ENCODE measurements around the gene SUSD4. TPM values are rescaled to one million over a fixed set of nuclear protein-coding genes. Genes with fewer than 3 reads are reported as not detected.

Gene SUSD4
- total and polyA plus RNA-seq, 2 of the 4 experiments (the other 2 are of a cell fraction), result 1.8 to 2.7 TPM

DNA sequence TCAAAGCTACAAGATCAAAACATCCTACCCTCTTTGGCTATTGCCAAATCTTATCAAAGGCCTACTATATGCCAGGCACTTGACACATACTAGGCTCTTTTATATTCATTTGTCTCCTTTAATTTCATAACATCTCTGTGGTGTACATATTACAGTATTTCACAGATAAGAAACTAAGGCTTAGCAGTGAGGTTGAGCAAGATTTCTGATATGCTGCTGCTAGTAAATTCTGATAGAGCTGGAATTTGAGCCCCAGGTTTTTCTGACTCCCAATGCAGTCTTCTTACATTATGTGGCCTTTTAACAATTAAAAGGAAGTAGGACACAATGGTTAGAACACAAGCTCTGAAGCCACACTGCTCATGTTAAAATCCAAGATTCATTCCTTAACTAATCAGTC, 46.1 kb upstream of the SUSD4 start:
- Histone ChIP-seq H3K4me3 (ENCODE audit: insufficient read depth, low read depth, low read length) (no peak overlapping the region), H3K14ac (replicated peaks; ENCODE audit: low read depth, low read length) (no peak overlapping the region), H3K27ac (ENCODE audit: insufficient read depth, low read length) (no peak overlapping the region), H3K27me3 (ENCODE audit: control insufficient read depth, insufficient read depth, low read length) (no peaks in the 10 kb centered on the region), H4K91ac (ENCODE audit: insufficient read depth, low read depth, low read length) (no peak overlapping the region), H3K79me1 (ENCODE audit: low read depth in 1 of 2, low read length in 2 of 2) (no peaks in the 10 kb centered on the region), H3K9me1 (ENCODE audit: insufficient read depth, low read length) (peaks cover 4% of the 10 kb centered on the region; the same call in 1 of the 2 replicates), H2BK15ac (ENCODE audit: low read depth, low read length) (no peak overlapping the region), H3K36me3 (ENCODE audit: control insufficient read depth, insufficient read depth, low read length) (no peaks in the 10 kb centered on the region), H2BK20ac (ENCODE audit: low read depth, low read length) (peak overlapping the region; percentile 48; the same call in 1 of the 2 replicates), H3K4me1 (ENCODE audit: control insufficient read depth, insufficient read depth, low read length) (peaks cover 12% of the 10 kb centered on the region), H2AK9ac (replicated peaks; ENCODE audit: low read depth, low read length, poor library complexity) (no peak overlapping the region), H3K18ac (ENCODE audit: low read depth, low read length) (peak overlapping the region; percentile 55; the same call in 1 of the 2 replicates), H3K23ac (ENCODE audit: low read depth, low read length) (no peak overlapping the region), H3K4me2 (ENCODE audit: low read depth, low read length) (no peak overlapping the region; the same call in 1 of the 2 replicates), H4K20me1 (ENCODE audit: insufficient read depth, low read length) (no peaks in the 10 kb centered on the region), H3K4ac (ENCODE audit: low read depth, low read length) (no peak overlapping the region), H2AK5ac (ENCODE audit: low read depth, low read length) (no peak overlapping the region), H2AFZ (replicated peaks; ENCODE audit: low read length, poor library complexity) (no peak overlapping the region), H4K8ac (ENCODE audit: low read depth in 2 of 2, low read length in 2 of 2) (no peak overlapping the region), H2BK5ac (ENCODE audit: low read depth, low read length, poor library complexity, severe bottlenecking) (no peak overlapping the region), H3K56ac (ENCODE audit: extremely low read depth, insufficient read depth, low read length) (no peak overlapping the region), H2BK120ac (ENCODE audit: low read depth, low read length) (no peak overlapping the region), H3K9ac (ENCODE audit: low read depth, low read length) (no peak overlapping the region), H3K9me3 (ENCODE audit: control insufficient read depth, insufficient read depth, low read length) (no peaks in the 10 kb centered on the region), H4K5ac (ENCODE audit: low read depth, low read length) (no peak overlapping the region)
- TF ChIP-seq MAFK (IDR thresholded peaks at IDR 0.05; ENCODE audit: low read depth, low read length) (no peak), CEBPB (IDR thresholded peaks at IDR 0.05; ENCODE audit: low read depth, low read length) (peak; percentile 31; the same call in 1 of the 2 replicates)
- in situ Hi-C loops (cut with MboI; ENCODE audit: low sequenced_read_pairs) (no loop called here), dilution Hi-C loops (cut with HindIII; ENCODE audit: low sequenced_read_pairs, unreplicated experiment) (no loop called here), intact Hi-C loops (cut with micrococcal nuclease) (loop anchor here (5.0 kb wide), 1 partner anchor 178 kb away; no protein-coding TSS in a partner anchor)
- no TSS peak for BruUV-seq (replicated peaks)
- ATAC-seq (ENCODE audit: low read depth) (no peak), DNase-seq (peak; percentile 30)
- POLR2A ChIA-PET (ENCODE audit: unreplicated experiment), result no interaction called here
- CTCF ChIA-PET, result interaction anchor here (0.9 kb wide), 1 partner anchor 155 kb away, joined by 3 read pairs; no protein-coding TSS in a partner anchor
